WTC11 (cell line): ENCODE data around the gene DPEP2NB. TPM values are rescaled to one million over a fixed set of nuclear protein-coding genes. Genes with fewer than 3 reads are reported as not detected.

Experiments
- ATAC-seq: fragments of 200-7000 bp; cut with Tn5 transposase; 2 replicates; pipeline ENCODE4 v1.10.0; 2021; ENCODE audit warnings: mild to moderate bottlenecking, moderate library complexity
- CTCF ChIA-PET: fragments of 300-600 bp; sonication (Branson Sonifier 250); formaldehyde crosslinking; loops from one replicate; lab custom pipeline; 2021; ENCODE audit warnings: antibody characterized with exemption; lab: Charles Lee
- POLR2A ChIA-PET: fragments of 350-600 bp; sonication (Branson Sonifier 250); formaldehyde crosslinking; loops from one replicate; lab custom pipeline; 2021; ENCODE audit warnings: antibody characterized with exemption; lab: Charles Lee
- DNase-seq: peaks from one replicate; pipeline ENCODE4 v3.0.0; 2021; ENCODE audit warnings: low spot score
- H3K27ac Mint-ChIP-seq: 2 replicates; pipeline ENCODE4 v1.8.0; 2021; ENCODE audit warnings: mixed read lengths
- H3K27me3 Mint-ChIP-seq: 2 replicates; pipeline ENCODE4 v1.8.0; 2021; ENCODE audit warnings: low read depth, mild to moderate bottlenecking, moderate library complexity, mixed read lengths
- H3K36me3 Mint-ChIP-seq: 2 replicates; pipeline ENCODE4 v1.8.0; 2021; ENCODE audit warnings: mixed read lengths
- H3K4me1 Mint-ChIP-seq: 2 replicates; pipeline ENCODE4 v1.8.0; 2022; ENCODE audit warnings: mixed read lengths
- H3K4me3 Mint-ChIP-seq: 2 replicates; pipeline ENCODE4 v1.8.0; 2021; ENCODE audit warnings: mild to moderate bottlenecking, moderate library complexity, mixed read lengths
- H3K9me3 Mint-ChIP-seq: 2 replicates; pipeline ENCODE4 v1.8.0; 2021; ENCODE audit warnings: mixed read lengths
- CBFB ChIP-seq: sonication (generic); formaldehyde crosslinking; IDR thresholded peaks from 2 replicates; pipeline ENCODE4 v1.8.1; 2022; ENCODE audit warnings: mild to moderate bottlenecking, low read depth, missing genetic modification reagents
- CDX4 ChIP-seq: fragments of 250-450 bp; sonication (Bioruptor Pico); IDR thresholded peaks from 2 replicates; pipeline ENCODE4 v1.9.0; 2021; ENCODE audit warnings: moderate library complexity, mild to moderate bottlenecking, inconsistent platforms, borderline replicate concordance
- CTCF ChIP-seq: fragments of 200-600 bp; IDR thresholded peaks from 2 replicates; pipeline ENCODE4 v1.8.0; 2022; ENCODE audit warnings: antibody characterized with exemption
- ERG ChIP-seq: fragments of 250-450 bp; sonication (Bioruptor Pico); IDR thresholded peaks from 2 replicates; pipeline ENCODE4 v1.8.0; 2021; ENCODE audit warnings: mild to moderate bottlenecking
- JUN ChIP-seq: sonication (generic); formaldehyde crosslinking; IDR thresholded peaks from 2 replicates; pipeline ENCODE4 v1.8.0; 2023; ENCODE audit warnings: mild to moderate bottlenecking, missing genetic modification reagents
- KAT7 ChIP-seq: sonication (generic); formaldehyde crosslinking; IDR thresholded peaks from 2 replicates; pipeline ENCODE4 v1.8.1; 2023; ENCODE audit warnings: missing genetic modification reagents, mild to moderate bottlenecking, borderline replicate concordance
- NFATC4 ChIP-seq: fragments of 250-450 bp; sonication (Bioruptor Pico); IDR thresholded peaks from 2 replicates; pipeline ENCODE4 v1.9.0; 2021; ENCODE audit warnings: mild to moderate bottlenecking
- PREB ChIP-seq: sonication (generic); formaldehyde crosslinking; IDR thresholded peaks from 2 replicates; pipeline ENCODE4 v1.8.1; 2022; ENCODE audit warnings: mild to moderate bottlenecking, missing genetic modification reagents, moderate library complexity, borderline replicate concordance
- RELA ChIP-seq: sonication (generic); formaldehyde crosslinking; IDR thresholded peaks from 2 replicates; pipeline ENCODE4 v1.8.1; 2022; ENCODE audit warnings: missing genetic modification reagents, mild to moderate bottlenecking, borderline replicate concordance
- RORB ChIP-seq: fragments of 250-450 bp; sonication (Bioruptor Pico); IDR thresholded peaks from 2 replicates; pipeline ENCODE4 v1.9.0; 2021; ENCODE audit warnings: mild to moderate bottlenecking
- ZMAT4 ChIP-seq: fragments of 250-450 bp; sonication (Bioruptor Pico); IDR thresholded peaks from 2 replicates; pipeline ENCODE4 v1.9.0; 2021; ENCODE audit warnings: mild to moderate bottlenecking
- ZNF425 ChIP-seq: fragments of 250-450 bp; sonication (Bioruptor Pico); conservative IDR thresholded peaks from 2 replicates; pipeline ENCODE4 v1.9.0; 2021; ENCODE audit warnings: mild to moderate bottlenecking
- ZNF512 ChIP-seq: sonication (generic); formaldehyde crosslinking; IDR thresholded peaks from 2 replicates; pipeline ENCODE4 v1.8.1; 2022; ENCODE audit warnings: missing genetic modification reagents, borderline replicate concordance
- total RNA-seq: library from RNA; stranded (reverse); gene quantifications from 3 replicates; pipeline ENCODE4 v1.2.3, GENCODE V29; 2021

The DPEP2NB gene
- total RNA-seq, 1 experiment from 2014 or later = not detected

GRCh38 chr16:68040506-68041288 lies 25.0 kb upstream of the DPEP2NB start:
- Mint-ChIP-seq H3K4me3 (no peak overlapping the region), H3K27me3 (no peaks in the 10 kb centered on the region), H3K9me3 (no peaks in the 10 kb centered on the region), H3K27ac (peak overlapping the region; percentile 86), H3K36me3 (peaks cover 8% of the 10 kb centered on the region), H3K4me1 (no peaks in the 10 kb centered on the region)
- ChIA-PET CTCF (interaction anchor here (0.5 to 2.0 kb wide), 54 partner anchors 12 to 930 kb away, joined by 3 to 29 read pairs (median 4); partner anchors contain the start of genes DDX28, DPEP2NB, DPEP3 and DUS2), POLR2A (interaction anchor here (0.7 to 1.0 kb wide), 2 partner anchors 17 to 1029 kb away, joined by 4 to 9 read pairs; partner anchors contain the start of genes DDX28 and DUS2)
- DNase-seq (peak; percentile 93), ATAC-seq (peak; percentile 100)
- TF ChIP-seq JUN (CRISPR knock-in tag) (no peak), CTCF (peak; percentile 88), ZNF425 (CRISPR knock-in tag) (no peak), CDX4 (CRISPR knock-in tag) (no peak)

- Mint-ChIP-seq H3K27ac (no peak overlapping the region; the same call in 1 of the 2 replicates), H3K27me3 (no peaks in the 10 kb centered on the region), H3K36me3 (peaks cover 8% of the 10 kb centered on the region), H3K4me1 (no peaks in the 10 kb centered on the region), H3K9me3 (no peaks in the 10 kb centered on the region), H3K4me3 (no peak overlapping the region)
- DNase-seq (no peak), ATAC-seq (no peak)
- ChIA-PET CTCF (interaction anchor here (0.7 to 1.5 kb wide), 2 partner anchors 69 to 96 kb away, joined by 3 to 4 read pairs; no protein-coding TSS in a partner anchor), POLR2A (interaction anchor here (0.5 kb wide), 1 partner anchor 37 kb away, joined by 3 read pairs; no protein-coding TSS in a partner anchor)
- no peak for TF ChIP-seq RELA (CRISPR knock-in tag)
- TF ChIP-seq ERG (CRISPR knock-in tag) = no peak
- TF ChIP-seq RORB (CRISPR knock-in tag) = no peak
- no peak for TF ChIP-seq NFATC4
- no peak for TF ChIP-seq ZNF512 (CRISPR knock-in tag)
- no peak for TF ChIP-seq KAT7 (CRISPR knock-in tag)
- no peak for TF ChIP-seq ZMAT4 (CRISPR knock-in tag)
- TF ChIP-seq CBFB = no peak
- TF ChIP-seq PREB (CRISPR knock-in tag) = no peak
These were observed 22.3 kb upstream of the DPEP2NB start for GRCh38 chr16:68037841-68038597.
